ENCODE results near the gene AGTR1.

Gene AGTR1

DNA sequence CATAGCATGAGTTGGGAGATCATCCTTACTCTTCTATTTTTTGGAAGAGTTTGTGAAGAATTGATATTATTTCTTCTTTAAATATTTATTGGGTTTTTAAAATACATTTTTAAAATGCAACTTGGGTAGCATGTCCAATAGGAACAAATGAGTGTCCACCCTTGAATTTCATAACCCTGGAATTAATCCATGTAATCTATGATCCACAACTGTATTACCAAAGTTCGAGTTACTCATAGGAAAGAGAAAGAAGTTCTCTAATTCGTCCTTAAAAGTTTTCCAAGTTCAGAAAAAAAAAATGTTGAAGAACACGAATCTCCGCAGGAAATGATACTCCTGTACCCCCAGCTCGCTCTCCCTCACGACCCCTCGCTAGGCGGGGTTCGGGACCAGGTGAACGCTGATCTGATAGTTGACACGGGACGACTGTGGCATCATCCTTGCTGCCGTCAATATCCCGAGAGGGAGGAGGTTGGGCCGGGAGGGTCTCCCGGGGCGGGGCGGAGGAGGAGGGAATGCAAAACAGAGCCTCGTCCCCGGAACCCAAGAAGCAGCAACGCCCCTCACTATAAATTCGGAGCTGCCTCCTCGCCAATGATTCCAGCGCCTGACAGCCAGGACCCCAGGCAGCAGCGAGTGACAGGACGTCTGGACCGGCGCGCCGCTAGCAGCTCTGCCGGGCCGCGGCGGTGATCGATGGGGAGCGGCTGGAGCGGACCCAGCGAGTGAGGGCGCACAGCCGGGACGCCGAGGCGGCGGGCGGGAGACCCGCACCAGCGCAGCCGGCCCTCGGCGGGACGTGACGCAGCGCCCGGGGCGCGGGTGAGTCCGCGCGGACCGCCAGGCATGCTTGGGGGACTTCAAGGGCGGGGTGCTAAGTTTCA is at the start of gene AGTR1:
Gene AGTR1, plus strand, starts transcription at position 598 of the 884 bp plus-strand sequence. CDS start 43,133 bp downstream, outside the sequence.
- DNase-seq: no peak

DNA sequence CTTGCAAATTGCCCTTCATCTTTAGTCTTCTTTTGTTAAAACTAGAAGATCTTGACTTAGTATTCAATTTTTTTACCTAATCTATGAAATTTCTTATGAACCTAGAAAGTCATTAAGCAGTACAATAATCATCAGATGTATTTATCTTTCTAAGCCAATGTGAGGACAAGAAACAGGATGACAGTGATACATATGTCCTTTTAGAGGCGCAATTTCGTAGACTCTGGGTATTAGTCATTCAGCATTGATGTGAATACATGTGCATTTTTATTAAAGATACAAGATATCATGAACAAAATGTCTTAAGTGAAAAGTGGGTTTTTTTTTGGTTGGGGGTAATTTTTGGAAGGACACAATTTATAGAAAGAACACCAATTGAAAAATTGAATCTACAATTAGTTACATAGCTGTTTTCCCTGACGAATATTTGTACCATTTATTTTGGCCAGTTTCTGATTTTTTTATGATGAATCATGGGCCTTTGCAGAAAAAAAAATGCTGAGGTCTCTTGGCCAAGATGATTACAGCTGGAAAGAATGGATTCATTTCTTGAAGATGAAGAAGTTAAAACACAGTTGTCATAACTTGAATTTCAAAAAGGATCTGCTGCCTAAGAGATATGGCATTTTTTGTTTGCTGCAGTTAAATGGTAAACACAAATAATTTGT is 48.9 kb upstream of the AGTR1 start:
- no peak for DNase-seq

DNA sequence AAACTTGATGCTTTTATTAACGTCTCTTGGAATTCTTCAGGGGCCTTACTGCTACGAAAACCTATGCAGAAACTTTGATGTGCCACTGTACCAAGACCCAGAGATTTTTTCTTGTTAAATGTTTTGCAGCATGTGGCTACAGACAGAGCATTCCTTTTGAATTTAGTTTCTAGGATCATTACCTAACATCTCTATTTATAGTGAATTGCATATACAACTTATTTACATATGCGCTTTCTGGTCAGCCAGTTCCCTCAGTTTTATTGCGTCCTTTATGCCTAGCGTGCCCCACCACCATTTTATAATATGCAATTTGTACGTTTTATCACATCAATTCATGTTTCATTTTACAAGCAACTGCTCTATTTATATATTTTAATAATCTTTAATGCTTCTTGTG is 46.2 kb upstream of the AGTR1 start:
- no peak for DNase-seq

- DNase-seq: no peak
These were observed 43.3 kb upstream of the AGTR1 start for GRCh38 chr3:148654433-148654832.

GRCh38 chr3:148657470-148657869 is 40.2 kb upstream of the AGTR1 start:
- no peak for DNase-seq

DNA sequence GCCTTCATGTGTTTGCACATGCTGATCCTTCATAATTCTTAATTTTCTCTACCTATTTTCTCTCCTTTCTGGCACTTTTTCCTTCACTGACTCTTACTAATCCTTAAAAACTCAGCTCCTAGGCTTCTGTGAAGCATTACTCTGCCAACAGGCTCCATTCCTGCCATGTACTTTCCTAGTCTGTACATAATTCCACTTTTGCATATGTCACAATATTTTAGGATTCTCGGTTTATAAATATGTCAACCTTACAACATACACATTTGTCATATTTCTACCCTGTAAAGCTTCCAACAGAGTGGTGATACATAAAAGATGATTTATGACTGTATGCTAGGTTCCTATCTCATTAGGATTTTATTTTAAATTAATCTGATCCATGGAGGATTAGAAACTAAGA is 38.2 kb upstream of the AGTR1 start:
- DNase-seq: no peak

DNA sequence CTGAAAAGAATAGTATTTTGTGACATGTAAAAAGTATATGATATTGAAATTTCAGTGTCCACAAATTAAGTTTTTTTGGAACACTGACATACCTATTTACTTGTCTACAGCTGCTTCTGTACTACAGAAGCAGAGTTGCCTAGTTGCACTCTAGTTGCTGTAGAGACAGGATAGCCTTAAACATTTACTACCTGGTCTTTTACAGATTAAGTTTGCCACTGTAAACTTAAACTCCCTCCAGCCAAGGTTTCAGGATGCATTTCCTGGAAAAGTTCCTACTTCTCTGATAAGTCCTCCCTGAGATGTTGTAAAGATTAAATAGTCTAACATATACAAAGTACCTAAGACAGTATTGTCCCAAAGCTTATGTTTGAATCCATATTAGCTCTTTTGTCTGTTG is 17.4 kb upstream of the AGTR1 start:
- DNase-seq: no peak

DNA sequence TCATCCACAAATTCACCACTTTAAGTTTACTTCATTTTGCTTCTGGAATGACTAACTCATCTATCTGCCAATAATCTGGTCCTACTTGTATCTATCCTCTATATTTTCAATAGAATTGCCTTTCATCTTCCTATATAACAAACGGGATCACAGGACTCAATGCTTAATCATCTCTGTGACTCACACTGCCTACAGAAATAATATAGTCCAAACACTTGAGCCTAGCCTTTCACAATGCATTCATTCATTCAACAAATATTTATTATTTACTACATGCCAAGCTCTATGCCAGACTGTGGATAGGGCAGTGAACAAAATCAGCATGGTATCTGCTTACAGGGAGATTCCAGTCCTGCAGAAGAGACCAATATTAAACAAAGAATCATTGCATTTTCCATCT is 16.6 kb upstream of the AGTR1 start:
- no peak for DNase-seq

DNA sequence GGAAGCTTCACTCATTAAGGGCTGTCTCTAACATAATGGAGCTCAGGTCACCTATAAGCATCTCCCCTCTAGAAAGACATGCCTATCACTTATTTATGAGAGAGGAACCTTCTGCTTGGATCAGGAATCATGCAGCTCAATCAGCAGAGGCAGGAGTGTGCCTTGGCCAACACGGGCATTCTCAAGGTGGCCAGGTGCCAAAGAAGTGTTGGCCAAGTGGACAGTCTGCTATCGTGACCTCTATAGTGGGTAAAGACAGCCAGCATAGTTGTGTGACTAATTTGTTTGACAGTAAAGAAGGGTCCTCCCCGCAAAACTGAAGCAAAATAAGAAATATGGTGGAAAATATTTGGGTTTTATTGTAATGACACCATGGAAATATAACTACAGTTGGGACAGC is 14.7 kb upstream of the AGTR1 start:
- no peak for DNase-seq

- no peak for DNase-seq
These were observed 3.6 kb upstream of the AGTR1 start for GRCh38 chr3:148694116-148694515.

- DNase-seq: no peak
These were observed 597 bp downstream of the AGTR1 start for GRCh38 chr3:148698190-148698810.

GRCh38 chr3:148705314-148705713 is 7.6 kb downstream of the AGTR1 start:
- DNase-seq: no peak

GRCh38 chr3:148707601-148708380 is 10.1 kb downstream of the AGTR1 start:
- DNase-seq: no peak

DNA sequence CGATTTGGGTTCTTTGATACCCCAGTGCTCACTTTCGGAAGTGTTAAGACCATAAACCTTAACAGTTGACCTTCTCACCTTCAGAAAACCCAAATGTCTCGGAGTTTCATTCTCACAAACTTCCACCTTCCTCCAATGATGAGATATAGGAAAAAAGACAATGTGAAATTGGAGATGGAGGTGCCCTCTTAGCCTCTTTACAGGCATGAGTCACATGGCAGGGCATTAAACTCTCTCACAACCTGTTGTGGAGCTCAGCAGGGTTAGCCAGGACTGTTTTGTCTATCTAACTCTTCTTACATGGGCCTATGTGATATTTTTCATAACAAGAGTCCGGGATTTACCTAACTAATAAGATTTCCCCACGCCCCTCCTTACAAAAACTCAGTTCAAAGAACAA is 10.7 kb downstream of the AGTR1 start:
- DNase-seq: no peak

- no peak for DNase-seq
These were observed 12.0 kb downstream of the AGTR1 start for GRCh38 chr3:148709560-148710253.

DNA sequence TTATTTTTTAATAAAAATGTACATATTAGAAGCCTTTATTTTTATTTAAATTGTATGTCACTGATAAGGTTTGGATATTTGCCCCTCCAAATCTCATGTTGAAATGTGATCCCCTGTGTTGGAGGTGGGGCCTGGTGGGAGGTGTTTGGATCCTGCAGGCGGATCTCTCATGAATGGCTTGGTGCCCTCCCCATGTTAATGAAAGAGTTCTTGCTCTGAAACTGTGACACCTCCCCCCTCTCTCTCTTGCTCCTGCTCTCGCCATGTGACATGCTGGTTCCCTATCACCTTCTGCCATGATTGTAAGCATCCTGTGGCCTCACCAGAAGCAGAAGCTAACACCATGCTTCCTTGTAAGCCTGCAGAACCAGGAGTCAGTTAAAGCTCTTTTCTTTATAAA is 13.0 kb downstream of the AGTR1 start:
- no peak for DNase-seq

DNA sequence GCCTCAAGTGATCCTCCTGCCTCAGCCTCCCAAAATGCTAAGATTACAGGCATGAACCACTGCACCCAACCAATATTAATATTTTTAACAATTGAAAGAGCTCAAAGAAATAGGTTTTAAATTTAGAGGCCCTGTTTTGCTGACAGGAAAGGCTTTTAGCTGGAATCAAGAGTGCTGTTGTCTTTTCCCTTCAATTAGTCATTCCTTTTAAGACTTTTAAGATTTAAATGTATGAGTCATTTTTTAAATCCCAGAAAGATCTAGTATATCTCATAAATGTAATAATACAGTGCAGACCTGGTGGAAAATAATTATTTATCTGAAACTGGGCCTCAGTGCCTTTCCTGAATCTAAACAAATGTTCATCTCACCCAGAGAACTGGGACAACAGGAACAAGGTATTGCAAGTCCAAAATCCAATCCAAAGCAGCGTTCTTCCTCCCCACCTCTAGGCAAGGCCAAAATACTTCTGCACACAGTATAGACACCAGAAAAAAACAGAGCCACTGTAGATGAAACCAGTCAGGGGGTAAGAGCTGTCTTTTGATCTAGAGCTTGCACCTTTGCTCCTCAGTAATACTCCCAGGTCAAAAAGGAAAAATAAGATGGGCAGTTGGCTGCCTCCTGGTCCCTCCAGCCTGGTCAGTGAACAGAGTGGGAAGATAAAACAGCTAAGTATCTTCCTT is 14.4 kb downstream of the AGTR1 start:
- DNase-seq: no peak

DNA sequence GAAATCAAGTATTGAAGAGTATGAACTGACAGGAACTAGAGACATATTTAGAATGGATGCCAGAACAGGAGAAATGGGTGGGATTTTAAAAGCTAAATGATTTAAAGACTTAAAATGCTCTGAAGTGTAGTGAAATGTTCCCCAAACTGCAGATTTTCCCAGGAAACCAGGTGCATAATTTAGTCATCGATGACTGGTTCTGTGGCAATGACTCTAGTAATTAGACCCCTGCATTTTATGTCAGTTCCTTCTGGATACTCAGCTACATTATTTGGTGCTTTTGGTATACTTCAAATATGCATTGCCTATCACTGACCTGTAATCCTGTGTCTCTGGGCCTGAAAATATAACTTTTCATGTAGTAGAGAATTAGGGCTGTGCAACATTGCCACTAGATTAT is 16.8 kb downstream of the AGTR1 start:
- no peak for DNase-seq

GRCh38 chr3:148716657-148717056 is 19.0 kb downstream of the AGTR1 start:
- DNase-seq: no peak

DNA sequence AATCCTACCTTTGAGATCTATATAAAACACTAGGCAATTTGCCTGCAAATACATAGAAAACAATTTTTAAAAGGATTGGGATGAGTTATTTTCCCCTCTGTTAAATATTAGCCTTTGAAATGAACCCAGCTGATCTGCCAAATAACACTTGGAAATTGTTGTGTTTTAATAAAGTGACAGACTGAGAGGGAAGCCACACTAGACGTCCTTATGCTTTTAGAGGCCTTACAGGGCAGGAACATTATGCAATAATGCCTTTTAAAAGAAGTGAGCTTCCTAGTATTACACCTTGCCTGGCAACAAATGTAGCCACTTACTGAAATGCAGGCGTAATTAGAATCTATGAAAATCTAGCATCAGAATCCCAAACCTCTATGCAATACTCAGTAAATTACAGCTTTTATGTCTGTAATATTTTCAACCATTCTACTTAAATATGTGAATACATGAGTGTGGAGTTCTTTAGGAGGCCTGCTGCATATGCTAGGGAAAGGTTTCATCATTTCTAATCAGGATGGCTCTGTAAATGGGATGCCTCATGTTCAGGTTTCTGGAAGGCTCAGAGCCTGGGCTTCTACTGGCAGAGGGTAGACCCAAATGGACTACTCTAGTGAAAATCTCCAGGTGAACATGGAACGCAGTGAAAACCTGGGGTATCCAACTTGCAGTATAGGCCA is 20.3 kb downstream of the AGTR1 start:
- no peak for DNase-seq

All from CD4-positive, alpha-beta T cell treated with Interleukin-17A for 4 hours (primary cell).